HG03432 (cell line): ENCODE data around the gene CMTM4.
A peak's percentile ranks its signal among the peaks of the same experiment; 100 is the strongest.
"Not testable (repeated sequence)": the region's sequence is repeated elsewhere in the genome, so short reads cannot be mapped to it uniquely, and the experiment has no call there.

Experiments used
- ATAC-seq: cut with Tn5 transposase; IDR thresholded peaks from one replicate; pipeline ENCODE4 v1.9.1; 2021; ENCODE audit warnings: mild to moderate bottlenecking, moderate library complexity; ENCODE audit not compliant: unreplicated experiment

CMTM4 gene

DNA sequence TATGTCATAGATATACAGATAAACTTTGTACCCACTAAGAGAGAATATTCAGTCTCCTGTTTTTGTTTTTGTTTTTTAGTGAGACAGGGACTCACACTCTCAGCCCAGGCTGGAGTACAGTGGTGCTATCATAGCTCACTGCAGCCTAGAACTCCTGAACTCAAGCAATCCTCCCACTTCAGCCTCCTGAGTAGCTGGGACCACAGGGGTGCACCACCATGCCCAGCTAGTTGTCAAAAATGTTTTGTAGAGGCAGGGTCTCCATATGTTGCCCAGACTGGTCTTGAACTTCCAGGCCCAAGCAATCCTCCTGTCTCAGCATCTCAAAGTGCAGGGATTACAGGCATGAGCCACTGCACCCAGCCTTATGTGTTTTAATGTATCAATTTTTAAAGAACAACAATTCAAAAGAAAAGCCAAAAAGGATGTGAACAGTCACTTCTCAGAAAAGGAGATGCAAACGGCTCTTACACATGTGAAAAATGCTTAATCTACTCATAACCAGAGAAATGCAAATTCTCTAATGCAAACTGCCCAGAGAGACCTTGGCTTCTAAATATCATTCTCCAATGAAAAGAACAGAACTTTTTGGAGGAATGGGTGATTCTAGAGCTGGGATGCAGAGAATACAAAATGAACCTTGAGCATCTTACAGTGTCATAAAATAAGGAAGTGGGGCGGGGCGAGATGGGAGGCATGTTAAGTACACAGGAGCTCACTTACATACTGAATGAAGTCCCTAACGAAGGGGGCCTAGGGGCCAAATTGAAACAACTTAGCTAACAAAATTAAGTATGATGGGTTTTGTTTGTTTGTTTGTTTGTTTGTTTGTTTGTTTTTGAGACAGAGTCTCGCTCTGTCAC lies 99.3 kb downstream of the CMTM4 start:
- no peak for ATAC-seq

DNA sequence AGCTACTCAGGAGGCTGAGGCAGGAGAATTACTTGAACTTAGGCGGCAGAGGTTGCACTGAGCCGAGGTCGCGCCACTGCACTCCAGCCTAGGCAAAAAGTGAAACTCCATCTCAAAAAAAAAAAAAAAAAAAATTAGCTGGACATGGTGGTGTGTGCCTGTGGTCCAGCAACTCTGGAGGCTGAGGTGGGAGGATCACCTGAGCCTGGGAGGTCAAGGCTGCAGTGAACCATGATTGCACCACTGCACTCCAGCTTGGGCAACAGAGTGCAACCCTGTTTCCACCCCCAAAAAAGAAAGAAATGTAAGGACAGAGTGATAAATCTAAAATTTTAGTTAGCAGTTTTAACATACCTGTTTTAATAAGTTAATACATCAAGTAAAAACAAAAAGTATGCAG lies 100.0 kb downstream of the CMTM4 start:
- ATAC-seq = not testable (repeated sequence)

GRCh38 chr16:66594739-66595138 lies 101.8 kb downstream of the CMTM4 start:
- ATAC-seq = peak; percentile 50

GRCh38 chr16:66592814-66593213 lies 103.7 kb downstream of the CMTM4 start:
- ATAC-seq = no peak

GRCh38 chr16:66592241-66592640 lies 104.3 kb downstream of the CMTM4 start:
- ATAC-seq = no peak

DNA sequence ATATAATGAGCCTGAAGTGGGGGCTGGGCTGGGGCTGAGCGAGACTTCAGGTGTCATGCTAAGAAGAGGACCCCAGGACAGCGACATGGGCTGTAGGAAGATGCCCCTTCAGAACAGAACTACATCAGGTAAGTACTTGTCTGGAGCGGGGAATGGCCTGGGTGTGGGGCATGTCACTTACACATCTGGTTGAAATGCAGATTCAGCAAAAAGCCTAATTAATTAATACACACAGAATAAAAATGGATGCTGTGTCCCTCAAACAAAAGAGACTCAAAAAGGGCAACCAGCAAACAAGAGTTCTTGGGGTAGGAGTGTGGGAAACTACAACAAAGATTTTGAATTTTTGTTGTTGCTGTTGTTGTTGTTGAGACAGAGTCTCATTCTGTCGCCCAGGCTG lies 105.5 kb downstream of the CMTM4 start:
- ATAC-seq = no peak

DNA sequence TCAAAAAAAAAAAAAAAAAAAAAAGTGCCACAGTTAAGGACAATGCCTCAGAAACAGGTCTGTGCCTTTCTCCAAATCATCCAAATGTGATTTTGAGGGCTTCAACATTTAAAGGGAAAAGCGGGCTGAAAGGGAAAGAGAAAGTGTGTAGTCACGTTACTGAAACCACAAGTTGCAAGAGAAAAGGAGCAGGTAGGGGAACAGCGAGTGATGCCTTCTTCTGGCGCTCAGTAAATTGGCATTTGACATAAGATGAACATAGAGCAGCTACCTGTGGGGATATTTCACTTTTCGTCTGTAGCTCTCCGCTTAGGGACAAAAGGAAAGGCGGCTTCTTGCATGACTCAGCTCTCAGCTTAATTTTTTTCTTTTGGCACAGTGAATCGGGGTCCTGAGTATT lies 106.2 kb downstream of the CMTM4 start:
- ATAC-seq = peak; percentile 40

- peak; percentile 82 for ATAC-seq
Observed at GRCh38 chr16:66588981-66589713, 107.4 kb downstream of the CMTM4 start.

DNA sequence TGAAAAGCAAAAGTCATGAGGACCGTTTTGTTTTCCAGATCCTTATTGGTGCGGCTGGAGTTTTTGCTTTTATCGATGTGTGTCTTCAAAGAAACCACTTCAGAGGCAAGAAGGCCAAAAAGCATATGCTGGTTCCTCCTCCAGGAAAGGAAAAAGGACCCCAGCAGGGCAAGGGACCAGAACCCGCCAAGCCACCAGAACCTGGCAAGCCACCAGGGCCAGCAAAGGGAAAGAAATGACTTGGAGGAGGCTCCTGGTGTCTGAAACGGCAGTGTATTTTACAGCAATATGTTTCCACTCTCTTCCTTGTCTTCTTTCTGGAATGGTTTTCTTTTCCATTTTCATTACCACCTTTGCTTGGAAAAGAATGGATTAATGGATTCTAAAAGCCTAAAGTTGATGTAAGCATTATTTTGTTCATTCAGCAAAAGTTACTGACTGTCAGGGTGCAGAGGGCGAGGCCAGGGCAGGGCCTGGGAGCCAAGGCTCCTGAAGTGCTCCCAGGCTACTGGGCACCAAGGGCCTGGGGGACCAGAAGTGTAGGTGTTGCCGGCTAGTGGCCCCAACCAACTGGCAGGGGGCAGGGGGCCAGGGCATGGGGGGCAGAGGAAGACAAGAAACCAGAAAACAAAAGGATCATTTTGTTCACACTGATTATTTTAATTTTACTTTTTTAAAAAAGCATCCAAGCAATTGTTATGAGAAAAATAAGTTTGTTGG lies 108.5 kb downstream of the CMTM4 start:
- no peak for ATAC-seq

GRCh38 chr16:66585481-66586239 lies 110.9 kb downstream of the CMTM4 start:
- ATAC-seq = no peak

GRCh38 chr16:66581246-66581952 lies 115.1 kb downstream of the CMTM4 start:
- ATAC-seq = no peak

DNA sequence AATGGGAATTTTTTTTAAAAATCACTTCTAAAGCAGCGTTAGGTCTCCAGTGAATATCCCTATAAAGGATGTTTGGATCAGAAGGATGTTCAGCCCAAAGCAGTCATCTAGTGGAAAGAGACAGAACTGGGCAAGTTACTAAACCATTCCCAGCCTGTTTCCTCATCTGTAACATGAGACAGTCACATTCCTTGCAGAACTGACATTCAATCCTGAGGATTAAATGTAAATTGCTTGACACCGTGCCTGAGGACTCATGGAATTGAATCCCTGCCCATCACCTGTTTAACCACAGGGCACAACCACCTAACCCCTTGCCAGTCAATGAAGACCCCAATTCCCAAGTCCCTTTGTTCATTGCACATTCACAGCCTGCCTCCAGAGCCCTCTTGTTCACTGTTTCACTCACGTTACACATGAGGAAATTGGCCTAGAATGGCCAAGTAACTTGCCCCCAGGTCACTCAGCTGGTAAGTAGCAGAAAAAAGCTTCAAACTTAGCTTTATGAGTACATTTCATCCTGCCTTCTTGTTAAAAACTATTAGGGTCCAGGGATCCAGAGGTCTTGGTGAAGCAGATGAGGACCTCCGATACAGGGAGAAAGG lies 115.8 kb downstream of the CMTM4 start:
- ATAC-seq = no peak

GRCh38 chr16:66578651-66579531 lies 117.7 kb downstream of the CMTM4 start, which contains the start of gene CMTM2:
Gene CMTM2, plus strand, starts transcription at chr16:66579463. Its CDS starts 145 bp downstream, at chr16:66579608.
- no peak for ATAC-seq

DNA sequence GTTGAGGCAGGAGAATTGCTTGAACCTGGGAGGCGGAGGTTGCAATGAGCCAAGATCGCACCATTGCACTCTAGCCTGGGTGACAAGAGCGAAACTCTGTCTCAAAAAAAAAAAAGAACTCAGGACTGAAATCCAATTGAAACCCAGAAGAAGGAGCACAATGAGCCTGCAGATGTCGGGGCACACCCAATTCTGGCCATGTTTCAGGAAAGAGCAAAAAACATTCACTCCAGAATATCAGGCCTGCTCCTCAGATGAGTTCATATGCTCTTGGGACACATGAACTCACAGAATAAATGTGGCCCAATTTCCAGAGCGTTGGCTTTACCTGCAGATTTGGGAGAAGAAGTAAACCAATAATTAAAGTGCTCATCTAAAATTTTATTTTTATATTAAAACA lies 120.2 kb downstream of the CMTM4 start:
- ATAC-seq = no peak

DNA sequence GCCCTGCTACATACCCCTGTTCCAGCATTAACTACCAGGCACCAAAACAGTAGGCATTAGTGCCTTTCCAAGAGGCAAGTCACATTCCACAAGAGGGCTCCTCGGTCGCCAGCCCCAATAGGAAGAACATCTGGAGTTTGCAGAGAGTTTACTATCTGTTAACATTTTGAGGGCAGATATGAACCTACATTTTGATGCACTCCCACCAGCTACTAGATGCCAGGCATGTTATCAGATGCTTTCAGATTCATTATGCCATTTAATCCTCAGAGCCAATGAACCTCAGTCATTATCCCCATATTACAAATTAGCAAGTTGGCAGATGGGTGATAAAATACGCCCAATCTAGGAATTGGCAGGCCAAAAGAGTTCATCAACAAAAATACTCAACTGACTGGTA lies 121.5 kb downstream of the CMTM4 start:
- no peak for ATAC-seq

DNA sequence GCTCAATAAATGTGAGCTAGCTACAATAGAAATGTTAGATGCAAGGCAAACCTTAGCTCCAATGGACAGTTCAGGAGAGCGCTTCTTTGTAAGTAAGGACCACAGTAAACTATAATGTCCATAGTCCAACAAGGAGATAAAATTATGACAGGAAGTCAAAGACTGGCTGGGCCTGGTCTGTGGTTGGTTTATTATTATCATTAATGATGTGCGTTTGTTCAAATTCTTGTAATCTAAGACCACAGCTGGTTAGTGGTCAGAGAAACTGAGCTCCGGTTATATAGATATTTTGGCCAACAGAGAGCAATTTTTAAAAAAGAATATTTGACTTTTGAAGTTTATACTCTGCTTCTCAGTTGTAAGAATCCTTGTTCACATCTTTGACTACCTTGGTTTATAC lies 122.0 kb downstream of the CMTM4 start:
- ATAC-seq = no peak

GRCh38 chr16:66574081-66574480 lies 122.5 kb downstream of the CMTM4 start:
- no peak for ATAC-seq

- no peak for ATAC-seq
Observed at GRCh38 chr16:66572356-66572755, 124.2 kb downstream of the CMTM4 start.
